ENCODE measurements around the gene PLA2G4B.

- TF ChIP-seq CTCF (IDR thresholded peaks at IDR 0.05), result no peak
- no peak for TF ChIP-seq POLR2A (IDR thresholded peaks at IDR 0.05)
Observed at GRCh38 chr15:41832875-41833274, 5.8 kb upstream of the PLA2G4B start.
